ENCODE measurements around the gene THBS3. TPM values are rescaled to one million over a fixed set of nuclear protein-coding genes. Genes with fewer than 3 reads are reported as not detected.
"Not testable (repeated sequence)": the region's sequence is repeated elsewhere in the genome, so short reads cannot be mapped to it uniquely, and the experiment has no call there.

THBS3 gene
- total RNA-seq, 5 donors from 2014 or later (not counting 1 experiment from before 2014, with no cell fraction given) = 24.1 to 43.9 (median 34.0) TPM

DNA sequence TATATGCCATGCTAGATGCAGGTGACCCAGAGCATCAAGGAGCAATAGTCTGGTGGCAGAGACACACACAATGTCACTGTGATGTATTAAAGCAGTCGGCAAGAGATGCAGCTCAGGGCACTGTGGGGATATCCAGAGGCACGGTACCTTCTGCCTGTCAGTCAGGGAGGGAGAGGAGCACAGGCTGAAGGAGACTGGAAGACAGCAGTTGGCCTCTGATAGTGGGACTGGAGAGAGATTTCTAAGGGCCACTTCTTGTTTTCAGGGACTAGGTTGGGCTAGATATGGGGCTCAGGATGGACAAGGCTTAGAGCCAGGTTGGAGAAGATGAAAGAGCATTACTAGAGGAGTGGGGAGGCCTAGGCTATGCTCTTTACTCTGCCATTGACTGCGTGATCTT, 23.6 kb upstream of the THBS3 start:
- H3K4me3 ChIP-seq (ENCODE audit: control insufficient read depth in 1 of 2, extremely low read depth in 1 of 2, low read length in 1 of 2); H3K27me3 Mint-ChIP-seq; H3K36me3 ChIP-seq (ENCODE audit: control insufficient read depth in 2 of 2, extremely low read depth in 1 of 2, insufficient read depth in 1 of 2, low read length in 1 of 2); H3K9me3 ChIP-seq; H3K27me3 ChIP-seq (replicated peaks in 1 of 2; ENCODE audit: control insufficient read depth in 2 of 2, extremely low read depth in 1 of 2, insufficient read depth in 2 of 2, low read length in 1 of 2); H3K27ac ChIP-seq (ENCODE audit: low read length); H3K9me3 Mint-ChIP-seq; POLR2A ChIA-PET; H3K36me3 Mint-ChIP-seq; H3K4me3 Mint-ChIP-seq; CTCF ChIA-PET; ATAC-seq (replicated peaks in 1 of 4); DNase-seq: not testable (repeated sequence)
- Mint-ChIP-seq H3K27ac (peak overlapping the region in 1 of 2 donors; percentile 25), H3K4me1 (peaks cover 23 to 29% (median 28%) of the 10 kb centered on the region in 3 donors)
- peaks cover 6 to 28% of the 10 kb centered on the region in 2 experiments for H3K4me1 ChIP-seq (ENCODE audit: control insufficient read depth in 1 of 2, extremely low read depth in 1 of 2, insufficient read depth in 2 of 2, low read length in 2 of 2)
- WGBS (ENCODE audit: insufficient coverage) = 79% methylated on average over 2 of the region's 3 CpGs

- no peaks in the 10 kb centered on the region for H3K9me3 ChIP-seq
- Mint-ChIP-seq H3K27ac (peak overlapping the region; percentile 87 to 95), H3K9me3 (no peaks in the 10 kb centered on the region), H3K36me3 (no peaks in the 10 kb centered on the region), H3K4me3 (peak overlapping the region; percentile 85 to 93 (median 85)), H3K27me3 (no peaks in the 10 kb centered on the region), H3K4me1 (peaks cover 22 to 31% (median 31%) of the 10 kb centered on the region in 3 donors)
- H3K4me1 ChIP-seq (ENCODE audit: control insufficient read depth in 1 of 2, extremely low read depth in 1 of 2, insufficient read depth in 2 of 2, low read length in 2 of 2) = peaks cover 9 to 24% of the 10 kb centered on the region in 2 experiments
- peaks cover 0 to 3% of the 10 kb centered on the region in 2 donors for H3K36me3 ChIP-seq (ENCODE audit: control insufficient read depth in 2 of 2, extremely low read depth in 1 of 2, insufficient read depth in 1 of 2, low read length in 1 of 2)
- H3K4me3 ChIP-seq (ENCODE audit: control insufficient read depth in 1 of 2, extremely low read depth in 1 of 2, low read length in 1 of 2) = peak overlapping the region; percentile 54 to 66
- ATAC-seq (replicated peaks in 1 of 4) (no peak), DNase-seq (no peak)
- WGBS (ENCODE audit: insufficient coverage) = 100% methylated on average over 2 of the region's 9 CpGs
- H3K27ac ChIP-seq (ENCODE audit: low read length) = peak overlapping the region; percentile 87
- ChIA-PET POLR2A (interaction anchor here in 1 of 2 donors (0.6 kb wide), 1 partner anchor 9 kb away, joined by 3 read pairs; no protein-coding TSS in a partner anchor), CTCF (interaction anchor here in 1 of 2 donors (1.0 to 2.3 kb wide), 2 partner anchors 16 to 21 kb away, joined by 3 to 12 read pairs; no protein-coding TSS in a partner anchor)
- H3K27me3 ChIP-seq (replicated peaks in 1 of 2; ENCODE audit: control insufficient read depth in 2 of 2, extremely low read depth in 1 of 2, insufficient read depth in 2 of 2, low read length in 1 of 2) = no peaks in the 10 kb centered on the region
These were observed 20.4 kb upstream of the THBS3 start for GRCh38 chr1:155228096-155228427.

- H3K36me3 Mint-ChIP-seq = no peaks in the 10 kb centered on the region
- CTCF ChIA-PET = interaction anchor here (0.9 to 2.5 kb wide), 12 partner anchors 13 to 136 kb away, joined by 3 to 16 read pairs (median 3); partner anchors contain the start of genes KRTCAP2 (in 1 of the 2), MTX1 (in 1 of the 2) and THBS3 (in 1 of the 2)
- 0% methylated on average over 26 of the region's 42 CpGs for WGBS (ENCODE audit: insufficient coverage)
These were observed 19.8 kb upstream of the THBS3 start for GRCh38 chr1:155227261-155228095.

GRCh38 chr1:155226910-155227260, 19.2 kb upstream of the THBS3 start:
- Mint-ChIP-seq H3K9me3 (no peaks in the 10 kb centered on the region), H3K36me3 (no peaks in the 10 kb centered on the region), H3K4me3 (peak overlapping the region; percentile 85 to 93 (median 85)), H3K27ac (peak overlapping the region; percentile 87 to 95), H3K4me1 (peaks cover 22 to 34% (median 31%) of the 10 kb centered on the region in 3 donors), H3K27me3 (no peaks in the 10 kb centered on the region)
- Histone ChIP-seq H3K9me3 (no peaks in the 10 kb centered on the region), H3K4me3 (ENCODE audit: control insufficient read depth in 1 of 2, extremely low read depth in 1 of 2, low read length in 1 of 2) (peak overlapping the region; percentile 66 to 81), H3K4me1 (ENCODE audit: control insufficient read depth in 1 of 2, extremely low read depth in 1 of 2, insufficient read depth in 2 of 2, low read length in 2 of 2) (peaks cover 9 to 24% of the 10 kb centered on the region in 2 experiments), H3K36me3 (ENCODE audit: control insufficient read depth in 2 of 2, extremely low read depth in 1 of 2, insufficient read depth in 1 of 2, low read length in 1 of 2) (peaks cover 0 to 3% of the 10 kb centered on the region in 2 donors), H3K27ac (ENCODE audit: low read length) (peak overlapping the region; percentile 87), H3K27me3 (replicated peaks in 1 of 2; ENCODE audit: control insufficient read depth in 2 of 2, extremely low read depth in 1 of 2, insufficient read depth in 2 of 2, low read length in 1 of 2) (no peaks in the 10 kb centered on the region)
- ATAC-seq (replicated peaks in 1 of 4) (peak; percentile 4 to 8 (median 6)), DNase-seq (no peak)
- CTCF ChIA-PET = interaction anchor here (0.9 to 2.5 kb wide), 11 partner anchors 14 to 136 kb away, joined by 3 to 16 read pairs (median 3); partner anchors contain the start of genes KRTCAP2 (in 1 of the 2), MTX1 (in 1 of the 2) and THBS3 (in 1 of the 2)
- POLR2A ChIA-PET = interaction anchor here in 1 of 2 donors (0.5 kb wide), 1 partner anchor 679 kb away, joined by 3 read pairs; no protein-coding TSS in a partner anchor
- WGBS (ENCODE audit: insufficient coverage) = 0% methylated on average over 3 of the region's 19 CpGs

More at GRCh38 chr1:155227261-155228095, 19.8 kb upstream of the THBS3 start:
- Mint-ChIP-seq H3K27me3 (no peaks in the 10 kb centered on the region), H3K27ac (peak overlapping the region; percentile 87 to 95), H3K4me1 (peaks cover 22 to 32% (median 31%) of the 10 kb centered on the region in 3 donors), H3K4me3 (peak overlapping the region; percentile 85 to 93 (median 85)), H3K9me3 (no peaks in the 10 kb centered on the region)
- Histone ChIP-seq H3K27me3 (replicated peaks in 1 of 2; ENCODE audit: control insufficient read depth in 2 of 2, extremely low read depth in 1 of 2, insufficient read depth in 2 of 2, low read length in 1 of 2) (no peaks in the 10 kb centered on the region), H3K9me3 (no peaks in the 10 kb centered on the region), H3K4me3 (ENCODE audit: control insufficient read depth in 1 of 2, extremely low read depth in 1 of 2, low read length in 1 of 2) (peak overlapping the region; percentile 66 to 81), H3K36me3 (ENCODE audit: control insufficient read depth in 2 of 2, extremely low read depth in 1 of 2, insufficient read depth in 1 of 2, low read length in 1 of 2) (peaks cover 0 to 3% of the 10 kb centered on the region in 2 donors), H3K4me1 (ENCODE audit: control insufficient read depth in 1 of 2, extremely low read depth in 1 of 2, insufficient read depth in 2 of 2, low read length in 2 of 2) (peaks cover 9 to 24% of the 10 kb centered on the region in 2 experiments), H3K27ac (ENCODE audit: low read length) (peak overlapping the region; percentile 87)
- peak; percentile 93 to 100 (median 97) for DNase-seq
- peak; percentile 94 to 97 (median 96) for ATAC-seq (replicated peaks in 1 of 4)
- POLR2A ChIA-PET = interaction anchor here in 1 of 2 donors (0.5 to 0.6 kb wide), 2 partner anchors 8 to 678 kb away, joined by 3 read pairs; no protein-coding TSS in a partner anchor

GRCh38 chr1:155226188-155226909, 18.7 kb upstream of the THBS3 start:
- H3K4me1 ChIP-seq (ENCODE audit: control insufficient read depth in 1 of 2, extremely low read depth in 1 of 2, insufficient read depth in 2 of 2, low read length in 2 of 2) = peaks cover 9 to 24% of the 10 kb centered on the region in 2 experiments
- H3K27me3 Mint-ChIP-seq = no peaks in the 10 kb centered on the region
- CTCF ChIA-PET = interaction anchor here (0.7 to 2.5 kb wide), 11 partner anchors 14 to 135 kb away, joined by 3 to 16 read pairs (median 3); partner anchors contain the start of genes KRTCAP2 (in 1 of the 2), MTX1 (in 1 of the 2) and THBS3 (in 1 of the 2)
- peaks cover 0 to 3% of the 10 kb centered on the region in 2 donors for H3K36me3 ChIP-seq (ENCODE audit: control insufficient read depth in 2 of 2, extremely low read depth in 1 of 2, insufficient read depth in 1 of 2, low read length in 1 of 2)
- peak overlapping the region; percentile 87 for H3K27ac ChIP-seq (ENCODE audit: low read length)
- no peaks in the 10 kb centered on the region for H3K9me3 Mint-ChIP-seq
- H3K36me3 Mint-ChIP-seq = no peaks in the 10 kb centered on the region
- ATAC-seq (replicated peaks in 1 of 4) (peak; percentile 48 to 56 (median 52)), DNase-seq (peak; percentile 72 to 96 (median 85))
- no peaks in the 10 kb centered on the region for H3K9me3 ChIP-seq
- POLR2A ChIA-PET = interaction anchor here in 1 of 2 donors (0.6 kb wide), 1 partner anchor 10 kb away, joined by 3 read pairs; no protein-coding TSS in a partner anchor
- peak overlapping the region; percentile 66 to 81 for H3K4me3 ChIP-seq (ENCODE audit: control insufficient read depth in 1 of 2, extremely low read depth in 1 of 2, low read length in 1 of 2)
- H3K27me3 ChIP-seq (replicated peaks in 1 of 2; ENCODE audit: control insufficient read depth in 2 of 2, extremely low read depth in 1 of 2, insufficient read depth in 2 of 2, low read length in 1 of 2) = no peaks in the 10 kb centered on the region
- peak overlapping the region; percentile 85 to 93 (median 85) for H3K4me3 Mint-ChIP-seq
- H3K27ac Mint-ChIP-seq = peak overlapping the region; percentile 87 to 95
- peaks cover 22 to 34% (median 31%) of the 10 kb centered on the region in 3 donors for H3K4me1 Mint-ChIP-seq
- WGBS (ENCODE audit: insufficient coverage) = 0% methylated on average over 6 of the region's 7 CpGs

Data from T-cell (primary cell).